Adrenal gland (tissue), 12 donors: Measurements from ENCODE around the gene WDR53. TPM values are rescaled to one million over a fixed set of nuclear protein-coding genes. Genes with fewer than 3 reads are reported as not detected.

Experiments
- DNase-seq, 7 donors: peaks; one replicate each; pipeline ENCODE4 v3.0.0-alpha.2; 2019 to 2020
- H3K27ac ChIP-seq, 5 donors: fragments of 200-600 bp; sonication (generic) in 4 of 5; 1 replicate in 3 of 5; 2 replicates in 2 of 5; pipeline versions ENCODE4 v1.5.1 to v1.8.0; 2016 to 2020; ENCODE audit warnings: mild to moderate bottlenecking in 1 of 5
- H3K27me3 ChIP-seq: fragments of 200-600 bp; 2 replicates; pipeline ENCODE4 v1.8.0; 2021
- H3K36me3 ChIP-seq, 2 donors: fragments of 200-600 bp; replicated peaks in 1 of 2; 1 replicate in 1 of 2; 2 replicates in 1 of 2; pipeline versions ENCODE4 v1.5.1 to v1.8.0; 2018 to 2022
- H3K4me1 ChIP-seq, 2 donors: fragments of 200-600 bp; replicated peaks in 1 of 2; 1 replicate in 1 of 2; 2 replicates in 1 of 2; pipeline versions ENCODE4 v1.5.1 to v1.8.0; 2018 to 2021
- H3K4me3 ChIP-seq, 4 donors: fragments of 200-600 bp; sonication (generic) in 3 of 4; one replicate each; pipeline ENCODE4 v1.5.1; 2016 to 2018
- H3K9me3 ChIP-seq, 3 donors: fragments of 200-600 bp; sonication (generic) in 1 of 3; replicated peaks in 1 of 3; 1 replicate in 2 of 3; 2 replicates in 1 of 3; pipeline versions ENCODE4 v1.5.1 to v1.8.0; 2016 to 2021
- POLR2A ChIP-seq, 2 donors: fragments of 450-650 bp; IDR thresholded peaks; one replicate each; pipeline ENCODE4 v1.6.1; 2017; ENCODE audit warnings: antibody characterized with exemption in 2 of 2, mild to moderate bottlenecking in 2 of 2, moderate library complexity in 1 of 2
- WGBS, 4 donors: extraction: QIAGEN DNeasy Blood & Tissue Kit in 2 of 4; methylation state at CpG; one replicate each; pipeline versions ENCODE4 v1.1.5 to v1.1.7; 2013 to 2017; 5-methylcytosine and 5-hydroxymethylcytosine counted together
- intact Hi-C, 2 donors: fragments of 100-400 bp; cut with DNase I; formaldehyde crosslinking; loops; one replicate each; pipeline versions ENCODE4 v1.14.1 to v1.15.0; 2022 to 2023
- polyA plus RNA-seq, 3 donors: library from polyadenylated mRNA; stranded (reverse); fragments of 200-250 nt in 2 of 3; fragments of 350-450 nt in 1 of 3; fragmentation: Illumina TruSeq in 1 of 3; extraction: RNeasy Lipid Tissue Mini Kit (QIAGEN cat#74804) in 1 of 3; gene quantifications; one replicate each; pipeline ENCODE4 v1.2.3, GENCODE V29; 2013 to 2014
- total RNA-seq, 9 donors: library from RNA; depleted of rRNA in 4 of 9; stranded (reverse); fragments of >200 nt in 4 of 9; fragments of 120-200 nt in 1 of 9; fragmentation: NEBNext Ultra II Directional in 1 of 9; extraction: Animal tissue kit (Norgen Biotek cat#: 25700) in 1 of 9; gene quantifications; one replicate each; pipeline versions ENCODE4 v1.1.0 to v1.2.4, GENCODE V29; 2013 to 2023
- TF ChIP-seq, protein P1 (sequence below), 6 experiments: fragments of 450-650 bp in 4 of 6; fragments of 200-600 bp in 2 of 6; sonication (generic) in 1 of 6; IDR thresholded peaks; 1 replicate in 5 of 6; 2 replicates in 1 of 6; pipeline versions ENCODE4 v1.5.1 to v1.8.0; 2016 to 2021; ENCODE audit warnings: antibody characterized with exemption in 6 of 6, mild to moderate bottlenecking in 2 of 6, moderate library complexity in 1 of 6
- donor health status: healthy with polysubstance abuse.
- donor health status: Bipolar disorder and iron deficiency.
- donor health status: DM: yes; HTN: yes; CAD: no.
- donor health status: DM: no; HTN: no; CAD: no.
- donor health status: DM: no; HTN: no; CAD: no.
- donor health status: DM: yes; HTN: yes; CAD: no.

The WDR53 gene
- total and polyA plus RNA-seq, 12 donors = 1.8 to 27.5 (median 11.1) TPM

DNA sequence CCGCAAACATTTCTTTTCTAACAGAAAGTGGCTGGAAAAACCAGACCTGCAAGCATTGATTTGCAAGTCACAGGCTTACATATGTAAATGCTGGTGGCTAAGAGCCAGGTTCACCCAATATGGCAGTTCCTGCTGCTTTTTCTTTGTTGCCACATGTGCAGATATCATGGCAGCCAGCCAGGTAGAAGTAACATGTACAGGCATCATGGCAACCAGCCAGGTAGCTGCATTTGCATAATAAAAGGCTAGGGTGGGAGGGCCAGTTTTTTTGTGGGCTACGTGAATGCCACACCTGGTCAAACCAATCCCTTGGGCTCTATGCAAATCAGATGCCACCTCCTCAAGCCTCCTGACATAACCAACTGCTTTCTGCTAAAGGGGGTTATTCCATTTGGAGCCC lies 50.4 kb downstream of the WDR53 start:
- H3K4me3 ChIP-seq = no peak overlapping the region
- WGBS, 4 donors = 81 to 91% (median 84%) methylated on average over 2 of the region's 2 CpGs
- no peaks in the 10 kb centered on the region for H3K4me1 ChIP-seq
- no peak for TF ChIP-seq POLR2A (IDR thresholded peaks at IDR 0.05)
- TF ChIP-seq, protein P1, sequence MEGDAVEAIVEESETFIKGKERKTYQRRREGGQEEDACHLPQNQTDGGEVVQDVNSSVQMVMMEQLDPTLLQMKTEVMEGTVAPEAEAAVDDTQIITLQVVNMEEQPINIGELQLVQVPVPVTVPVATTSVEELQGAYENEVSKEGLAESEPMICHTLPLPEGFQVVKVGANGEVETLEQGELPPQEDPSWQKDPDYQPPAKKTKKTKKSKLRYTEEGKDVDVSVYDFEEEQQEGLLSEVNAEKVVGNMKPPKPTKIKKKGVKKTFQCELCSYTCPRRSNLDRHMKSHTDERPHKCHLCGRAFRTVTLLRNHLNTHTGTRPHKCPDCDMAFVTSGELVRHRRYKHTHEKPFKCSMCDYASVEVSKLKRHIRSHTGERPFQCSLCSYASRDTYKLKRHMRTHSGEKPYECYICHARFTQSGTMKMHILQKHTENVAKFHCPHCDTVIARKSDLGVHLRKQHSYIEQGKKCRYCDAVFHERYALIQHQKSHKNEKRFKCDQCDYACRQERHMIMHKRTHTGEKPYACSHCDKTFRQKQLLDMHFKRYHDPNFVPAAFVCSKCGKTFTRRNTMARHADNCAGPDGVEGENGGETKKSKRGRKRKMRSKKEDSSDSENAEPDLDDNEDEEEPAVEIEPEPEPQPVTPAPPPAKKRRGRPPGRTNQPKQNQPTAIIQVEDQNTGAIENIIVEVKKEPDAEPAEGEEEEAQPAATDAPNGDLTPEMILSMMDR (IDR thresholded peaks at IDR 0.05) = no peak
- intact Hi-C loops = no loop called here
- no peaks in the 10 kb centered on the region for H3K27me3 ChIP-seq
- no peaks in the 10 kb centered on the region for H3K36me3 ChIP-seq
- DNase-seq = no peak
- peaks cover 0 to 21% (median 0%) of the 10 kb centered on the region in 3 donors for H3K9me3 ChIP-seq
- no peak overlapping the region for H3K27ac ChIP-seq

DNA sequence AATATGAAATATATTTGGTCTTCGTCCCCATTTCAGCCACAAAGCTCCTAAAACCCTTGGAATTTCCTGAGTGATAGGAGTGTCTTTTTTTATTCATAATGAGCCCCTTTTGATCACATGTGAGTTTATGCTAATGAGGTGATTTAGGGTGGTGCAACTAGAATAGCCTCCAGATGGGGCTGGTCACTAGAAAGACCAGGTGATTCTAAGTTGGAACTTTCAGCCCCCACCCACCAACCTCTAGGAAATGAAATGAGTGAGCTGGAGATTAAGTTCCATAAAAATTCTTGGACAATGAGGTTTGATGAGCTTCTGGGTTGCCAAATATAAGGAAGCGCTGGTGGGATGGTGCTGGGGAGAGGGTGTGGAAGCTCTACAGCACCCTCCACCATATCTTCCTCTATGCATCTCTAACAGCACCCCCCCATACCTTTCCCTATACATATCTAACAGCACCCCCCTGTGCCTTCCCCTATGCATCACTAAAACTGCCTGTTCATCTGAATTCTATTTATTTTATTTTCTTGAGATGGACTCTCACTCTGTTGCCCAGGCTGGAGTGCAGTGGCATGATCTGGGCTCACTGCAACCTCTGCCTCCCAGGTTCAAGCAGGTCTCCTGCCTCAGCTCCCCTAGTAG lies 51.1 kb downstream of the WDR53 start:
- peaks cover 0 to 21% (median 0%) of the 10 kb centered on the region in 3 donors for H3K9me3 ChIP-seq

DNA sequence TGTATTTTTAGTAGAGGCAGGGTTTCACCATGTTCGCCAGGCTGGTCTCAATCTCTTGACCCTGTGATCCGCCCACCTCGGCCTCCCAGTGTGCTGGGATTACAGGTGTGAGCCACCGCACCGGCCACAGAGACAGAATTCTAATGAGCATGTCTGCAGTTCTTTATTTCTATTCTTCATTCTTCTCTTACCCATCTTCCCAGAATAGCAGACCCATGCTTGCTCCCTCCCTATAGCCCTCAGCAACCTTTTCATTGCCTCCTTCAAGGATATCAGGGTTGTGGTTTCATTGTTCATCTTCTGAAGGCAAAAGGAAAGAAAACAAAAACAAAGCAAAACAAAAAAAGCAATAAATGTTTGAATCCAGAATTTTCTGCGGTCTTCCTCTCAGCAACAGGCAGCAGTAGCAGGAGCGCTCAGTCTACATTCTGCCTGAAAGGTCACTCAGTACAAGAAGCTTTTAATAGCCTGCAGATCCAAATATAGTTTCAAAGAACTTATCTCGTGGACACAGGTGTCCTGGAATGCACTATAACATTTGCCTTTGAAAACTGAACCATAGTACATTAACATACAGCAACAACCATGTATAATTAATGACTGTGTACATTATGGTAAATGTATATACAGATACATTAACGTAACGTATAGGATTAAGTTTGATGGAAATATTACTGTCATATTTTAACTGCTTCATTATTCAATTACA lies 53.3 kb downstream of the WDR53 start, which contains the start of gene SMCO1:
SMCO1 (minus strand) TSS at position 434 of the 709 bp plus-strand sequence; CDS start at position 297, 137 bp downstream.
- Histone ChIP-seq H3K4me3 (no peak within 1 kb of the TSS), H3K4me1 (no peaks in the 10 kb centered on the region), H3K9me3 (peaks cover 0 to 14% (median 0%) of the 10 kb centered on the region in 3 donors), H3K27me3 (no peaks in the 10 kb centered on the region), H3K27ac (no peak within 1 kb of the TSS), H3K36me3 (no peaks in the 10 kb centered on the region)
- WGBS, 4 donors = 78 to 86% (median 83%) methylated on average over 10 of the region's 10 CpGs
- intact Hi-C loops = no loop called here
- TF ChIP-seq, protein P1 (IDR thresholded peaks at IDR 0.05) = no peak
- no peak for TF ChIP-seq POLR2A (IDR thresholded peaks at IDR 0.05)
- DNase-seq = peak in 1 of 7 donors; percentile 20

More for the DNA sequence above, 51.1 kb downstream of the WDR53 start:
- intact Hi-C loops = no loop called here
- H3K4me1 ChIP-seq = no peaks in the 10 kb centered on the region
- H3K27me3 ChIP-seq = no peaks in the 10 kb centered on the region
- H3K27ac ChIP-seq = no peak overlapping the region
- H3K36me3 ChIP-seq = no peaks in the 10 kb centered on the region
- H3K4me3 ChIP-seq = no peak overlapping the region
- no peak for DNase-seq
- TF ChIP-seq, protein P1 (IDR thresholded peaks at IDR 0.05) = no peak
- no peak for TF ChIP-seq POLR2A (IDR thresholded peaks at IDR 0.05)
- WGBS, 4 donors = 79 to 88% (median 82%) methylated on average over 2 of the region's 2 CpGs

DNA sequence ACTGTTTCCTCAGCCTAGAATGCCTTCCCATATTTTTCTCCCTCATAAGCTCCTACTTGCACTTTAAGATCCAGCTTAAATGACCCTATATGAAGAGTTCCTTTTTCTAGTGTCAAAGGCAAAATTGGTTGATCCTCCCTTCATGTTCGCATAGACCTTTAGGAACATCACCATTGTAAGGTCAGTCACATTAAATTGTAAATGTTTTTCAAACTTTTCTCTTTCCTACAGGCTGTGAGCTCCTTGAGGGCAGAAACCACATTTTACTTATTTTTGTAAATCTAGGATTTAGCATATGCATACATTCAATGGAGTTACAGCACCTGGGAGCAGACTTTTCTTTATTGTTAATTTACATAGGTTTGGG lies 54.0 kb downstream of the WDR53 start:
- Histone ChIP-seq H3K27ac (no peak overlapping the region), H3K4me3 (no peak overlapping the region), H3K9me3 (peaks cover 0 to 6% (median 0%) of the 10 kb centered on the region in 3 donors), H3K36me3 (no peaks in the 10 kb centered on the region), H3K4me1 (no peaks in the 10 kb centered on the region), H3K27me3 (no peaks in the 10 kb centered on the region)
- 93 to 100% (median 99%) methylated on average over 1 of the region's 1 CpG for WGBS, 4 donors
- no peak for TF ChIP-seq POLR2A (IDR thresholded peaks at IDR 0.05)
- TF ChIP-seq, protein P1 (IDR thresholded peaks at IDR 0.05) = no peak
- intact Hi-C loops = no loop called here
- no peak for DNase-seq
